HUES64 (cell line): Measurements from ENCODE around the gene GPR173.

ENCODE experiments used
- H3K27ac ChIP-seq: 2 replicates; pipeline ENCODE4 v1.7.0; 2013; ENCODE audit warnings: low read depth, low read length, inconsistent platforms
- H3K27me3 ChIP-seq: 2 replicates; pipeline ENCODE4 v1.6.1; 2013; ENCODE audit warnings: mild to moderate bottlenecking, low read length; ENCODE audit not compliant: insufficient read depth
- H3K36me3 ChIP-seq: 2 replicates; pipeline ENCODE4 v1.6.1; 2013; ENCODE audit warnings: mild to moderate bottlenecking, low read length; ENCODE audit not compliant: insufficient read depth
- H3K4me1 ChIP-seq: 2 replicates; pipeline ENCODE4 v1.6.1; 2013; ENCODE audit warnings: mild to moderate bottlenecking, low read length, moderate library complexity; ENCODE audit not compliant: insufficient read depth
- H3K4me3 ChIP-seq: 2 replicates; pipeline ENCODE4 v1.5.1; 2013; ENCODE audit warnings: mild to moderate bottlenecking, low read length, moderate library complexity
- H3K9ac ChIP-seq: 2 replicates; pipeline ENCODE4 v1.6.1; 2013; ENCODE audit warnings: mild to moderate bottlenecking, low read depth, low read length
- H3K9me3 ChIP-seq: 2 replicates; pipeline ENCODE4 v1.6.1; 2013; ENCODE audit warnings: low read depth, low read length; ENCODE audit not compliant: insufficient read depth
- WGBS: fragments of 150-250, 120-280 bp; methylation state at CpG from one replicate; pipeline ENCODE4 v1.1.7; 2013; ENCODE audit warnings: missing lambda C conversion rate; 5-methylcytosine and 5-hydroxymethylcytosine counted together

Gene GPR173

DNA sequence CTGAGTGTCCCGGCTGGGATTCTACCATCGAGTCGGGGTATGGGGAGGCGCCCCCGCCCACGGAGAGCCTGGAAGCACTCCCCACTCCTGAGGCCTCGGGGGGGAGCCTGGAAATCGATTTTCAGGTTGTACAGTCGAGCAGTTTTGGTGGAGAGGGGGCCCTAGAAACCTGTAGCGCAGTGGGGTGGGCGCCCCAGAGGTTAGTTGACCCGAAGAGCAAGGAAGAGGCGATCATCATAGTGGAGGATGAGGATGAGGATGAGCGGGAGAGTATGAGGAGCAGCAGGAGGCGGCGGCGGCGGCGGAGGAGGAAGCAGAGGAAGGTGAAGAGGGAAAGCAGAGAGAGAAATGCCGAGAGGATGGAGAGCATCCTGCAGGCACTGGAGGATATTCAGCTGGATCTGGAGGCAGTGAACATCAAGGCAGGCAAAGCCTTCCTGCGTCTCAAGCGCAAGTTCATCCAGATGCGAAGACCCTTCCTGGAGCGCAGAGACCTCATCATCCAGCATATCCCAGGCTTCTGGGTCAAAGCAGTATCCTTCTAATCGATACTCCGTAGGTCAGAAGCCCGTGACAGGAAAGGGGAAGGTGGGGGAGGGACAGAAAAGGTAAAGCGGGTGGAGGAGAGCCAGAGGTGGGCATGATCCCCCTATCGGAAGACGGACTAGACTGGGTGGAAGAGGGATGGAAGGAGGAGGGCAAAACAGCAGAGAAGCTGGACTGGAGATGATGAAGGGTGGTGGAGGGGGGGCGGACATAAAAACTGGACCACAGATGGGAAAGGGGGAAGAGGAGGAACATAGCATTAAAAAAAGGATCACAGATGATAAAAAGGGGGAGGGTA lies 34.4 kb downstream of the GPR173 start:
- Histone ChIP-seq H3K9me3 (no peaks in the 10 kb centered on the region), H3K36me3 (peaks cover 32% of the 10 kb centered on the region), H3K27ac (peak overlapping the region; percentile 84; the same call in 1 of the 2 replicates), H3K9ac (peak overlapping the region; percentile 72), H3K27me3 (no peaks in the 10 kb centered on the region), H3K4me3 (peak overlapping the region; percentile 72), H3K4me1 (peaks cover 4% of the 10 kb centered on the region; the same call in 1 of the 2 replicates)
- 9% methylated on average over 30 of the region's 31 CpGs for WGBS

DNA sequence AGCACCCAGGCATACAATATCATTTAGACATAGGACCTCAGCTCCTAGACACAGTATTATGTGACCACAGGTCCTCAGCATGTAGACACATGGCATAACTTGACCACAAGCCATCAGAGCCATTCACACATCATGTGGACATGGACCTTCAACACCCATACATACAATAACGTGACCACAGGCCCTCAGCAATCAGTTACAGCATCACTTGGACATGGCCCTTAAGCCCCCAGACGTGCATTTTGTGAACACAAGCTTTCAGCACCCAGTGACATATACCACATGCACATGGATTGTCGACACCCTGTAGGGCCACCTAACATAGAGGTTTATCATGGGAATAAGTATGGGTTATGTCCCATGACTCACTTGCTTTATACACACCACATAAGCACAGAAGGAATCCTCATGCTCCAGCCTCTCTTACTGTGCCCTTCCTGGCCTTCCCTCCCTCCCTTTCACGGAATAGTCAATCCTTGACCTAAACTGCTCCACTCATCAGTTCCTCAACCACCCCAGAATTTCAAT lies 35.5 kb downstream of the GPR173 start:
- WGBS = 89% methylated on average over 3 of the region's 4 CpGs
- Histone ChIP-seq H3K9ac (no peak overlapping the region), H3K9me3 (no peaks in the 10 kb centered on the region), H3K4me3 (no peak overlapping the region), H3K36me3 (peaks cover 32% of the 10 kb centered on the region), H3K27ac (no peak overlapping the region), H3K27me3 (no peaks in the 10 kb centered on the region), H3K4me1 (peaks cover 4% of the 10 kb centered on the region; the same call in 1 of the 2 replicates)

DNA sequence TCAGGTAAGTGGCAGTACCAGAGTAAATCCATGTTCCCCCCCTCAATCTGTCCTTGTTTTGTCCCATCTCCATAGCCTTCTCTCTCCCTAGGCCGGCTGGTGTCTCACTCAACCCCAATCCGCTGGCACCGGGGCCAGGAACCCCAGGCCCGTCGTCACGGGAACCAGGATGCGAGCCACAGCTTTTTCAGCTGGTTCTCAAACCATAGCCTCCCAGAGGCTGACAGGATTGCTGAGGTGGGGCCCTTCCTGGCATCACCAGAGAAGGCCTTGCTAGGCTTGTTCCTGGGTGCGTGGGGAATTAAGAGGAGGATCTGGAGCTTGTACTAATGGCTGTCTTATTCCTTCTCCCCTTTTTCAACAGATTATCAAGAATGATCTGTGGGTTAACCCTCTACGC lies 36.3 kb downstream of the GPR173 start:
- no peaks in the 10 kb centered on the region for H3K9me3 ChIP-seq
- no peak overlapping the region for H3K27ac ChIP-seq
- WGBS = 98% methylated on average over 8 of the region's 9 CpGs
- no peak overlapping the region for H3K4me3 ChIP-seq
- H3K9ac ChIP-seq = no peak overlapping the region
- peaks cover 4% of the 10 kb centered on the region; the same call in 1 of the 2 replicates for H3K4me1 ChIP-seq
- H3K27me3 ChIP-seq = no peaks in the 10 kb centered on the region
- H3K36me3 ChIP-seq = peaks cover 32% of the 10 kb centered on the region

DNA sequence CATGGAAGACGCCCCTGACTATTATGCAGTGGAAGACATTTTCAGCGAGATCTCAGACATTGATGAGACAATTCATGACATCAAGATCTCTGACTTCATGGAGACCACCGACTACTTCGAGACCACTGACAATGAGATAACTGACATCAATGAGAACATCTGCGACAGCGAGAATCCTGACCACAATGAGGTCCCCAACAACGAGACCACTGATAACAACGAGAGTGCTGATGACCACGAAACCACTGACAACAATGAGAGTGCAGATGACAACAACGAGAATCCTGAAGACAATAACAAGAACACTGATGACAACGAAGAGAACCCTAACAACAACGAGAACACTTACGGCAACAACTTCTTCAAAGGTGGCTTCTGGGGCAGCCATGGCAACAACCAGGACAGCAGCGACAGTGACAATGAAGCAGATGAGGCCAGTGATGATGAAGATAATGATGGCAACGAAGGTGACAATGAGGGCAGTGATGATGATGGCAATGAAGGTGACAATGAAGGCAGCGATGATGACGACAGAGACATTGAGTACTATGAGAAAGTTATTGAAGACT lies 37.2 kb downstream of the GPR173 start:
- 94% methylated on average over 17 of the region's 17 CpGs for WGBS
- peaks cover 32% of the 10 kb centered on the region for H3K36me3 ChIP-seq
- no peaks in the 10 kb centered on the region for H3K9me3 ChIP-seq
- H3K9ac ChIP-seq = no peak overlapping the region
- no peak overlapping the region for H3K27ac ChIP-seq
- peaks cover 2% of the 10 kb centered on the region; the same call in 1 of the 2 replicates for H3K4me1 ChIP-seq
- no peaks in the 10 kb centered on the region for H3K27me3 ChIP-seq
- no peak overlapping the region for H3K4me3 ChIP-seq

DNA sequence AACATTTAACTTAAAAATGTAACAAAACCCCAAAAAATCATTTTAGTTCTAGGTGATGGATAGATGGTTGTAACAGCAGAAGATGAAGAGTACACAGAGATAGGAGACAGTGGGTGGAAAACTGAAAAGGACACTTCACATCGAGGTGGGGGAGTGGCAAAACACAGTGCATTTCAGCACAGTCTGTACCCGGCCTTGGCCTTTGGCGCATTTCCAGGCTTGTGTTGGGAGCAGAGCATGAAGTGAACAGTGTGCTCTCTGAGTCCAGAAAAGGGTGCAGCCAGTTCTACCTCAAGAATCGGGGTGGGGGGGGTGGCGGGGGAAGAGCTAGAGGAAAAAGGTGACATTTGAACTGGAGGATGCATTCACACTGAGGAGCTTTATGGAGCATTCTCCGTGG lies 37.9 kb downstream of the GPR173 start:
- Histone ChIP-seq H3K4me1 (no peaks in the 10 kb centered on the region), H3K36me3 (peaks cover 32% of the 10 kb centered on the region), H3K4me3 (no peak overlapping the region), H3K27me3 (no peaks in the 10 kb centered on the region), H3K9ac (no peak overlapping the region), H3K9me3 (no peaks in the 10 kb centered on the region), H3K27ac (no peak overlapping the region)
- 89% methylated on average over 6 of the region's 6 CpGs for WGBS

DNA sequence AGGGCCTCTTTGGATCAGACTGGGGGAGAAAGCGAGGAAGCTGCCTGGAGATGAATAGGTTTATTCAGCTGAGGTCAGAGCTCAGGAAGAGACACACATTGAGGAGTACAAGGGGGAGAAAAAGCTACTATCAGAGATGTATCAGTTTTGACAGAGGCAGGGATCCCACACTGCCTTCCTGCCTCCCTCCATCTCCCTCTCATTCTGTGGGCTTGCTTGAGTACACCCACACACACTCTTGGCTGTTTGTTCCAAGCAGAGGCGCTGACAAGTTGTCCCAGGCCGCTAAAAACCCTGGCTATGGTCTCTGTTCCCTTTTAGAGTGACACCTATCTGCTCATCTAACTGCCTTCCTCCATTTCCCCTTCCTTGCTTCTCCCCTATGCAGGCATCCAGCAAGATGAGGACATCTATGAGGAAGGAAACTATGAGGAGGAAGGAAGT lies 38.8 kb downstream of the GPR173 start:
- Histone ChIP-seq H3K9me3 (no peaks in the 10 kb centered on the region), H3K27ac (no peak overlapping the region), H3K9ac (no peak overlapping the region), H3K4me3 (no peak overlapping the region), H3K36me3 (peaks cover 32% of the 10 kb centered on the region), H3K27me3 (no peaks in the 10 kb centered on the region), H3K4me1 (no peaks in the 10 kb centered on the region)
- 83% methylated on average over 3 of the region's 3 CpGs for WGBS

DNA sequence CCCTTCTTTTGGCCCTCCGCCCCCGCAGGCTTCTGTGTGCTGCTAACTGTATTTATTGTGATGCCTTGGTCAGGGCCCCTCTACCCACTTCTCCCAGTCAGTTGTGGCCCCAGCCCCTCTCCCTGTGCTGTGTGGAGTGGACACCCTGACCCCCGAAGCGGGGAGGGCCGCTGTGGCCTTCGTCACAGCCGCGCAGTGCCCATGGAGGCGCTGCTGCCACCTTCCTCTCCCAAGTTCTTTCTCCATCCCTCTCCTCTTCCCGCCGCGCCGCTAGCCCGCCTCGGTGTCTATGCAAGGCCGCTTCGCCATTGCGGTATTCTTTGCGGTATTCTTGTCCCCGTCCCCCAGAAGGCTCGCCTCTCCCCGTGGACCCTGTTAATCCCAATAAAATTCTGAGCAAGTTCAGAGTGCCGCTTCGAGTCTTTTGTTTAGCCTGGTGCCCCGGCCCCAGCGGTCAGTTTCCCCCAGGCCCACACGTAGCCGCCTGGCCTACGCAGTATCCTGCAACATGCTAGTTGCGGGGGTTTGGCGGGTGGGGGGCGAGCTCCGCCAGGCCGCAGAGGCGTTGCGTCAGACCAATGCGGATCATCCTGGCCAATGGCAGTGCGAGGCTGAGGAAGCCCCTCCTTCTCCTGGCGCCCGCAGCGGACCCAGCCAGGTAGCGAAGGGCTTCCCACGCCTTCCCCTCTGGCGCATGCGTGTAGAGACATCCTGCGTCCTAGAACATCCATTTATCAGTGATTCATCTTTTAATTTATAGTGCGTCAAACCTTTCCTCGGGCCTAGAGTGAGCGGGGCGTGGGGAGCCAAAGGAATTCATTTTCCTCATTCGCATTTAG lies 39.8 kb downstream of the GPR173 start:
- Histone ChIP-seq H3K9ac (peak overlapping the region; percentile 81), H3K27ac (peak overlapping the region; percentile 74), H3K9me3 (no peaks in the 10 kb centered on the region), H3K4me1 (no peaks in the 10 kb centered on the region), H3K4me3 (peak overlapping the region; percentile 78), H3K27me3 (no peaks in the 10 kb centered on the region), H3K36me3 (peaks cover 32% of the 10 kb centered on the region)
- WGBS = 21% methylated on average over 49 of the region's 51 CpGs

DNA sequence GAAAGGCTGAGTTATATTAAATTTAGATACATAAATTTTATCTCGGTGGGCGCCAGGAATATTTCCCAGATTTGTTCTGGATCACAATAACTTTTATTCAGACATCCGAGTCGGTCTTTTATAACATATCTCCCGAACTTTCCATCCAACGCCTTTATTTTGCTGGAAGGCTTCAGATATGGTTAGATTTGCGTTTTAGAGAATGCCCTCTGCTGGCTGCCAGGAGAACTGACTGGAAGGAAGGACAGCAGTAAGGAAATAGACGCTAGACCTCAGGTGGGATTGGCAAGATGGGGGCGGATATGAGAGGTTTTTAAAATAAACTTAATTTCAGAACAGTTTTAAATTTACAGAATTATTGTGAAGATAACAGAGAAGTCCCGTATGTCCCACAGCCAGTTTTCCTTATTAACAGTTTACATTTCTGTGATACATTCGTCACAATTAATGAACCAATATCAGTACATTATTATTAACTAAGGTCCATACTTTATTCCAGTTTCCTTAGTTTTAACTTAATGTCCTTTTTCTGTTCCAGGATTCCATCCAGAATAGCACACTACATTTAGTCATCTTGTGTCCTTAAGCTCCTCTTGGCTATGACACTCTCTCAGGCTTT lies 40.7 kb downstream of the GPR173 start:
- 24% methylated on average over 4 of the region's 11 CpGs for WGBS
- Histone ChIP-seq H3K4me1 (no peaks in the 10 kb centered on the region), H3K9me3 (no peaks in the 10 kb centered on the region), H3K9ac (peak overlapping the region; percentile 43; the same call in 1 of the 2 replicates), H3K27ac (no peak overlapping the region), H3K27me3 (no peaks in the 10 kb centered on the region), H3K36me3 (peaks cover 26% of the 10 kb centered on the region), H3K4me3 (peak overlapping the region; percentile 78)

DNA sequence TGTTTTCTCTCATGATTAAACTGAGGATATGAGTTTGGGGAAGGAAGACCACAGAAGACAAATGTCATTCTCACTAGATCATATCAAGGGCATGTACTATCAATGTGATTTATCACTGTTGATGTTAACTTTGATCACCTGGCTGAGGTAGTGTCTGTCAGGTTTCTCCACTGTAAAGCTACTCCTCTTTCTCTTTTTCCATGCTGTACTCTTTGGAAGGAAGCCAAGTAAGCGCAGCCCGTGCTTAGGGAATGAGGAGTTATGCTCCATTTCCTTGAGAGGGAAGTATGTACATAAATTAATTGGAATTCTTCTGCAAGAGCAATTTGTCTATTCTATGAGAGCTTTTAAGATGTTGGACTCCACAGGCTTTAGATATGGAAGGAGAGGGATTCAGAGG lies 41.3 kb downstream of the GPR173 start:
- peaks cover 20% of the 10 kb centered on the region for H3K36me3 ChIP-seq
- no peaks in the 10 kb centered on the region for H3K4me1 ChIP-seq
- H3K9ac ChIP-seq = no peak overlapping the region
- H3K27me3 ChIP-seq = no peaks in the 10 kb centered on the region
- no peak overlapping the region for H3K27ac ChIP-seq
- H3K4me3 ChIP-seq = no peak overlapping the region
- H3K9me3 ChIP-seq = no peaks in the 10 kb centered on the region
- WGBS = 100% methylated on average over 1 of the region's 2 CpGs

DNA sequence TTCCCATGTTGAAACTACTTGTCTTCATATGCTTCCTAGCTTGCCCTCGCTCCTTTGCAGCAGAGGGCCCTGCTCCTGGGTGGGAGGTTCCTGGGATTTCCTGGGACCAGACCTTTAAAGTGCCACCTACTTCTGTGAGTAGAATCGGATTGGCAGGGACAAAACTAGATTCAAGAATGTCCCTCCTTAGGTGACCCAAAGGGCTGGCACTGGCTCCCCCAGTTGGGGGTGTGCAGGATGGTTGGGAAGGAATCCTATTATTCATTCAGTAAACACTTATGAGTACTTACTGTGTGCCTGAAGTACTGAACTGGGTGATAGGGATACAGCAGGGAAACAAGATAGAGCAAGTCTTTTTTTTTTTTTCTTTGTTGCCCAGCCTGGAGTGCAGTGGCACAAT lies 42.8 kb downstream of the GPR173 start:
- Histone ChIP-seq H3K4me1 (no peaks in the 10 kb centered on the region), H3K36me3 (peaks cover 5% of the 10 kb centered on the region), H3K9me3 (no peaks in the 10 kb centered on the region), H3K4me3 (no peak overlapping the region), H3K9ac (no peak overlapping the region), H3K27me3 (no peaks in the 10 kb centered on the region), H3K27ac (no peak overlapping the region)
- 90% methylated on average over 2 of the region's 2 CpGs for WGBS
